Astrocyte (in vitro differentiated cells and primary cell): ENCODE results near the gene TRIM14. TPM values are rescaled to one million over a fixed set of nuclear protein-coding genes. Genes with fewer than 3 reads are reported as not detected.
"Not testable (repeated sequence)": the region's sequence is repeated elsewhere in the genome, so short reads cannot be mapped to it uniquely, and the experiment has no call there.

Source experiments
- DNase-seq: peaks from one replicate; pipeline ENCODE4 v3.0.0-alpha.2; 2010; ENCODE audit warnings: low read depth
- FAIRE-seq: peaks from 2 replicates; lab custom pipeline; 2011; peaks lifted over from hg19 to GRCh38; lab: Jason Lieb, UNC
- H2AFZ ChIP-seq: 2 replicates; pipeline ENCODE4 v1.6.0; 2012; ENCODE audit warnings: low read depth, low read length, inconsistent platforms
- H3K27ac ChIP-seq: 2 replicates; pipeline ENCODE4 v1.5.1; 2011; ENCODE audit warnings: low read depth, low read length, inconsistent platforms
- H3K27me3 ChIP-seq: 2 replicates; pipeline ENCODE4 v1.6.0; 2011; ENCODE audit warnings: low read length, inconsistent platforms; ENCODE audit not compliant: insufficient read depth
- H3K36me3 ChIP-seq: 2 replicates; pipeline ENCODE4 v1.5.1; 2011; ENCODE audit warnings: low read length, inconsistent platforms; ENCODE audit not compliant: insufficient read depth
- H3K4me1 ChIP-seq: 2 replicates; pipeline ENCODE4 v1.5.1; 2011; ENCODE audit warnings: low read length, inconsistent platforms; ENCODE audit not compliant: insufficient read depth
- H3K4me2 ChIP-seq: 2 replicates; pipeline ENCODE4 v1.6.0; 2012; ENCODE audit warnings: low read length, inconsistent platforms
- H3K4me3 ChIP-seq: 2 replicates; pipeline ENCODE4 v1.5.1; 2011; ENCODE audit warnings: low read depth, mild to moderate bottlenecking, low read length, inconsistent platforms; ENCODE audit not compliant: insufficient read depth
- H3K79me2 ChIP-seq: 2 replicates; pipeline ENCODE4 v1.6.0; 2012; ENCODE audit warnings: mild to moderate bottlenecking, low read length, inconsistent platforms; ENCODE audit not compliant: insufficient read depth
- H3K9ac ChIP-seq: 2 replicates; pipeline ENCODE4 v1.6.0; 2012; ENCODE audit warnings: mild to moderate bottlenecking, low read length, inconsistent platforms
- H3K9me3 ChIP-seq: 2 replicates; pipeline ENCODE4 v1.5.1; 2012; ENCODE audit warnings: low read depth, mild to moderate bottlenecking, low read length, inconsistent platforms; ENCODE audit not compliant: insufficient read depth
- H4K20me1 ChIP-seq: 2 replicates; pipeline ENCODE4 v1.6.0; 2012; ENCODE audit warnings: low read length, inconsistent platforms; ENCODE audit not compliant: insufficient read depth
- H3K27ac Mint-ChIP-seq: one replicate; pipeline ENCODE4 v1.8.0; 2021; ENCODE audit warnings: mild to moderate bottlenecking, mixed read lengths; ENCODE audit not compliant: unreplicated experiment
- H3K27me3 Mint-ChIP-seq: one replicate; pipeline ENCODE4 v1.8.0; 2021; ENCODE audit warnings: low read depth, mixed read lengths; ENCODE audit not compliant: unreplicated experiment
- H3K36me3 Mint-ChIP-seq: one replicate; pipeline ENCODE4 v1.8.0; 2021; ENCODE audit warnings: low read depth, mixed read lengths; ENCODE audit not compliant: unreplicated experiment
- H3K4me1 Mint-ChIP-seq: one replicate; pipeline ENCODE4 v1.8.0; 2021; ENCODE audit warnings: low read depth, mixed read lengths; ENCODE audit not compliant: unreplicated experiment
- H3K4me3 Mint-ChIP-seq: one replicate; pipeline ENCODE4 v1.8.0; 2021; ENCODE audit warnings: mild to moderate bottlenecking, moderate library complexity, mixed read lengths; ENCODE audit not compliant: unreplicated experiment
- H3K9me3 Mint-ChIP-seq: one replicate; pipeline ENCODE4 v1.8.0; 2021; ENCODE audit warnings: mild to moderate bottlenecking, mixed read lengths; ENCODE audit not compliant: unreplicated experiment
- CTCF ChIP-seq: IDR thresholded peaks from 2 replicates; pipeline ENCODE4 v1.5.1; 2011; ENCODE audit warnings: low read depth, mild to moderate bottlenecking, inconsistent platforms, low read length, moderate library complexity; ENCODE audit not compliant: insufficient read depth
- EZH2 ChIP-seq: IDR thresholded peaks from 2 replicates; pipeline ENCODE4 v1.6.1; 2012; ENCODE audit warnings: mild to moderate bottlenecking, low read length, inconsistent platforms; ENCODE audit not compliant: insufficient read depth
- total RNA-seq: library from RNA; stranded (reverse); gene quantifications from 2 replicates; pipeline ENCODE4 v1.2.1, GENCODE V29; 2021

TRIM14 gene
- total RNA-seq, 1 donor from 2014 or later, result 34.1 TPM

- peaks cover 12% of the 10 kb centered on the region for H3K27me3 Mint-ChIP-seq
These were observed 1.5 kb upstream of the TRIM14 start for GRCh38 chr9:98120476-98120875.

GRCh38 chr9:98117984-98118639 lies 910 bp downstream of the TRIM14 start:
- Histone ChIP-seq H4K20me1 (no peaks in the 10 kb centered on the region), H3K9me3 (no peaks in the 10 kb centered on the region), H3K9ac (peak overlapping the region; percentile 69), H3K27me3 (no peaks in the 10 kb centered on the region), H3K27ac (no peak overlapping the region), H3K4me2 (peak overlapping the region; percentile 89), H3K4me3 (peak overlapping the region; percentile 77), H3K79me2 (no peaks in the 10 kb centered on the region), H3K4me1 (no peaks in the 10 kb centered on the region), H2AFZ (peak overlapping the region; percentile 93), H3K36me3 (no peaks in the 10 kb centered on the region)
- FAIRE-seq, result no peak
- Mint-ChIP-seq H3K4me1 (peaks cover 2% of the 10 kb centered on the region), H3K36me3 (peaks cover 4% of the 10 kb centered on the region), H3K27ac (no peak overlapping the region), H3K27me3 (peaks cover 12% of the 10 kb centered on the region), H3K4me3 (peak overlapping the region; percentile 86), H3K9me3 (no peaks in the 10 kb centered on the region)
- DNase-seq, result no peak
- TF ChIP-seq EZH2 (no peak), CTCF (no peak)

More at GRCh38 chr9:98120476-98120875, 1.5 kb upstream of the TRIM14 start:
- Histone ChIP-seq H3K9me3 (no peaks in the 10 kb centered on the region), H3K9ac (no peak overlapping the region), H4K20me1 (no peaks in the 10 kb centered on the region), H2AFZ (no peak overlapping the region), H3K4me2 (no peak overlapping the region), H3K27ac (no peak overlapping the region), H3K27me3 (no peaks in the 10 kb centered on the region), H3K79me2 (no peaks in the 10 kb centered on the region), H3K4me3 (no peak overlapping the region), H3K36me3 (no peaks in the 10 kb centered on the region), H3K4me1 (no peaks in the 10 kb centered on the region)
- DNase-seq (no peak), FAIRE-seq (no peak)
- no peak overlapping the region for H3K27ac Mint-ChIP-seq
- no peaks in the 10 kb centered on the region for H3K9me3 Mint-ChIP-seq
- no peak for TF ChIP-seq CTCF
- no peak for TF ChIP-seq EZH2
- H3K36me3 Mint-ChIP-seq, result peaks cover 8% of the 10 kb centered on the region
- peaks cover 2% of the 10 kb centered on the region for H3K4me1 Mint-ChIP-seq
- H3K4me3 Mint-ChIP-seq, result peak overlapping the region; percentile 36

- not testable (repeated sequence) for H3K36me3 ChIP-seq, H3K27ac ChIP-seq, H3K27me3 Mint-ChIP-seq, H3K27ac Mint-ChIP-seq, H3K4me3 Mint-ChIP-seq, H2AFZ ChIP-seq, FAIRE-seq, H3K4me3 ChIP-seq, H4K20me1 ChIP-seq, H3K36me3 Mint-ChIP-seq, H3K4me2 ChIP-seq, H3K79me2 ChIP-seq, H3K9me3 Mint-ChIP-seq, H3K4me1 ChIP-seq, H3K9me3 ChIP-seq, H3K4me1 Mint-ChIP-seq, DNase-seq, H3K9ac ChIP-seq, H3K27me3 ChIP-seq
These were observed 1.9 kb downstream of the TRIM14 start for GRCh38 chr9:98117097-98117496.
